ENCODE measurements around the gene NUDT19.

DNA sequence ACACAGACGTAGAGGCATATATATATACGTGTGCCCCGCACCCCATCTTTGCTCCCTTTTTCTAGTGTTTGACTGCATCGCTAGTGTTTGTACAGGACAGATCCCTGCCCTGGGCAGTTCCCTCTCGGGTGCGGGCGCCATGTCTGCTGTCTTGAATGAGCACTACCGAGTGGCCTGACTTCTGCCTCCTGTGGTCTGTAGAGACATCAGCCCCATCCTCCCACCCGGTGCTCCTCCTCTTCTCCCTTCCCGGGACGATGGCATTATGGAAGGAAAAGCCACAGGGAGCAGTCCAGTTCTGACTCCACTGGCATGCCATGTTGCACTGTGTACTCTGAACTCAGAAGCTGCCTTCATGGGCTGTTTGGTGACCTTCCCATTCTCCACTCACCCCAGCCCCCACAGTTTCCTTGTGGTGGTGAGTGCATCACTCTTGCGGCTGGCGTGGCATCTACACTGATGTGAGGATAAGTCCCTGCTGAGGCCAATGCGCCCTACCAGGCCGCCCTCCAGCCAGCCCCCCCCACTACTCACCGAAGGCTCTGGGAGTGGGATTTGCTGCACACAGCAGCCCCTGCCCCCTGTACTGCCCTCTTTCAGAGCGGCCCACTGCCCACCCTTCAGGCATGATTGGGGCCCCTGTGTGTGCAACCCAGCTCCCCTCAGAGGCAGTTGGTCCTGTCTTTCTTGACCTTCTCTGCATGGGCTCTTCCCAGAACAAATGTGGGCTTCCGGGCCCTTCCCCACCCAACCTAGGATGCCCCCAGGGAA, 53.1 kb downstream of the NUDT19 start:
- TF ChIP-seq, protein P1, sequence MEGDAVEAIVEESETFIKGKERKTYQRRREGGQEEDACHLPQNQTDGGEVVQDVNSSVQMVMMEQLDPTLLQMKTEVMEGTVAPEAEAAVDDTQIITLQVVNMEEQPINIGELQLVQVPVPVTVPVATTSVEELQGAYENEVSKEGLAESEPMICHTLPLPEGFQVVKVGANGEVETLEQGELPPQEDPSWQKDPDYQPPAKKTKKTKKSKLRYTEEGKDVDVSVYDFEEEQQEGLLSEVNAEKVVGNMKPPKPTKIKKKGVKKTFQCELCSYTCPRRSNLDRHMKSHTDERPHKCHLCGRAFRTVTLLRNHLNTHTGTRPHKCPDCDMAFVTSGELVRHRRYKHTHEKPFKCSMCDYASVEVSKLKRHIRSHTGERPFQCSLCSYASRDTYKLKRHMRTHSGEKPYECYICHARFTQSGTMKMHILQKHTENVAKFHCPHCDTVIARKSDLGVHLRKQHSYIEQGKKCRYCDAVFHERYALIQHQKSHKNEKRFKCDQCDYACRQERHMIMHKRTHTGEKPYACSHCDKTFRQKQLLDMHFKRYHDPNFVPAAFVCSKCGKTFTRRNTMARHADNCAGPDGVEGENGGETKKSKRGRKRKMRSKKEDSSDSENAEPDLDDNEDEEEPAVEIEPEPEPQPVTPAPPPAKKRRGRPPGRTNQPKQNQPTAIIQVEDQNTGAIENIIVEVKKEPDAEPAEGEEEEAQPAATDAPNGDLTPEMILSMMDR (IDR thresholded peaks at IDR 0.05), result no peak
- TF ChIP-seq EP300 (IDR thresholded peaks at IDR 0.05) (no peak), POLR2A (IDR thresholded peaks at IDR 0.05) (no peak)

Data from suprapubic skin (tissue), 3 donors.